PC-3 (cell line): Measurements from ENCODE around the gene ZDHHC18.

Source experiments
- CTCF ChIP-seq: fragments of 300-600 bp; sonication (generic); conservative IDR thresholded peaks from 2 replicates; pipeline ENCODE4 v1.5.1; 2017; ENCODE audit warnings: antibody characterized with exemption, low read depth, mild to moderate bottlenecking, low read length
- EZH2 ChIP-seq: fragments of 300-600 bp; sonication (generic); IDR thresholded peaks from one replicate; pipeline ENCODE4 v1.6.1; 2017; ENCODE audit warnings: antibody characterized with exemption, mild to moderate bottlenecking, low read length; ENCODE audit not compliant: unreplicated experiment
- EZH2phosphoT487 ChIP-seq: fragments of 300-600 bp; sonication (generic); IDR thresholded peaks from 2 replicates; pipeline ENCODE4 v1.6.1; 2018; ENCODE audit warnings: mild to moderate bottlenecking, antibody characterized with exemption, low read length, borderline replicate concordance

DNA sequence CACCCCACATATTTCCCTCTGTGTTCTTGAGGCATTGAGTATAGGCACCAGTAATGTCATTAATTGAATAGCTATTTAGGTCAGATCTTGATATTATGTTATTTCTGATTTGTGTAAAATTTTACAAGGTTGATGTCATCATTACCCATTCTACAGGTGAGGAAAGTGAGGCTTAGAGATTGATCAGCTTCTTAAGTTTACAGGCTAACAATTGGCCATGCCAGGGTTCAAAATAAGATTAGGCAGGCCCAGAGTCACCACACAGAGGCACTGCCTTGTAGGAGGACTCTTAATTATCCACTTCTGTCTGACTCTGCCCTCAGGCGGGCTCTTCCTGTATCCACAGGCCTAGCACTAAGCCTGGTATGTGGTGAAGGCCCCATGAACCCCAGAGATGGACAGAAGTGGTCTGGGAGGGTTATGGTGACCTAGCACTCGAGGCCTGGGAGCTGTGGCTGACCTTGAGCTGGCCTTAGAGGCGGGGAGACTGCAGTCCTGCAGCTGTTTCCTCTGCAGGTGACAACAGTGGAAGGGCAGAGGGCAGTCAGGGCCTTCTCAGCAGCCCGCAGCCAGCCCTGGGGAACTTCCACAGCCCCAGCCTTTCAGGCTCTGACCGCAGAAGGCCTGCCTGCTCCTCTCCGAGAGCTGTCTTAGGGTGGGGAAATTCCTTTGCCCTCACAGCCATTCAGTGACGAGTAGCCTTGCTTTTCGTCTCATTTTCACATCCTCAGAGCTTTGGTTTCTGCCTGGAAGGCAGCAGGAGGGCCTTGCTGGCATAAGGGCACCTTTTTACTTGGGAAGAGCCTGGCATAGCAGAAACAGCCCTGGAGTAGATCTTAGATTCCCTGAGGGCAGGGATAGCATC, 12.2 kb downstream of the ZDHHC18 start:
- no peak for TF ChIP-seq CTCF
- no peak for TF ChIP-seq EZH2
- TF ChIP-seq EZH2phosphoT487: no peak
